ENCODE data around the gene TAF13. TPM values are rescaled to one million over a fixed set of nuclear protein-coding genes. Genes with fewer than 3 reads are reported as not detected.

The TAF13 gene
- total and polyA plus RNA-seq, 5 experiments from 2014 or later: 1.5 to 11.6 (median 1.7) TPM

DNA sequence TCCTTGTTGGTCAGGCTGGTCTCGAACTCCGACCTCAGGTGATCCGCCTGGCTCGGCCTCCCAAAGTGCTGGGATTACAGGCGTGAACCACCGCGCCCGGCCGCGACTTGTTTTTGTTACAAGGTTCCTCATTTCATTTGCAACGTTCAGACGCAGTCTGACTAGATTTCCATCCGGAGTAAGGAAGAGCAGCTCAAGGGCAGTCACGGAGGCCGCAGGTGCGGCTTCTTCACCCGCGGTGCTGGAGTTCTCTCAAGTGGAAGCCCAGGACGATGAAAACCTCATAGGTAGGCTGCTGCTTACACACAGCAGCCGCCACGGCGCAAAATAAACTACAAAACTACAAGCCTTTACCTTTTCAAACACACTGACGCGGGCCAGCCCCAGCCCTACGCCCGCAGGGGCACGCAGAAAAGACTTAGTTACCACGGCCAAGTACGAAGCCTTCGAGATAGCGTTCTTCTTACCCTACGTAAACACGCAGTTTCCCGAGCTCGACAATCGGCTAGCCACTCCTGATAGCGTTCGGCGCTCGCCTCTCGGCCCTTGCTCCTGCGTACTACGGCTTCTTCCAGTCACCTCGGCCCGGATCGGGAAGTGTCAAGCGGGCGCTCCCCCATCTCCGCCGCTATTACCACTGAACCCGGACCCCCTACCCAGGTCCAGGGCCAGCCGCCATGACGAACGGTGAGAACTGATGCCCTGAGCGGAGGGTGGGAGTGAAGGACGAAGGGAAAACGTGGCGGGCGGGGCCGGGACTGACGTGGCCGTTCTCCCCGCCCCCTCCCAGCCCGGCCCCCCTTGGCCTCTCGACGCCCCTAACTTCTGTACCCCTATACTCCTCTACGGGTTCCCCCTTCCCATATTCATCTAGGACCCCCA lies 14.6 kb upstream of the TAF13 start, which contains the start of gene TMEM167B:
Gene TMEM167B (plus strand): TSS at position 569 of the 882 bp plus-strand sequence. CDS start 109 bp downstream, at position 678.
- Mint-ChIP-seq H3K36me3 (peaks cover 4 to 28% (median 18%) of the 10 kb centered on the region in 3 donors), H3K9me3 (peaks cover 0 to 13% (median 0%) of the 10 kb centered on the region in 9 donors), H3K4me1 (peaks cover 18 to 38% (median 30%) of the 10 kb centered on the region in 4 donors), H3K27me3 (no peaks in the 10 kb centered on the region), H3K4me3 (peak within 1 kb of the TSS; percentile 88 to 98 (median 96)), H3K27ac (peak within 1 kb of the TSS; percentile 96 to 99 (median 98))
- POLR2A ChIA-PET: interaction anchor here (0.6 to 5.6 kb wide), 12 partner anchors 10 to 398 kb away, joined by 3 to 101 read pairs (median 4); partner anchors contain the start of genes ATXN7L2, CLCC1, ELAPOR1 and PRPF38B
- ATAC-seq: peak; percentile 88 to 93
- peak; percentile 71 to 94 (median 87) for DNase-seq

DNA sequence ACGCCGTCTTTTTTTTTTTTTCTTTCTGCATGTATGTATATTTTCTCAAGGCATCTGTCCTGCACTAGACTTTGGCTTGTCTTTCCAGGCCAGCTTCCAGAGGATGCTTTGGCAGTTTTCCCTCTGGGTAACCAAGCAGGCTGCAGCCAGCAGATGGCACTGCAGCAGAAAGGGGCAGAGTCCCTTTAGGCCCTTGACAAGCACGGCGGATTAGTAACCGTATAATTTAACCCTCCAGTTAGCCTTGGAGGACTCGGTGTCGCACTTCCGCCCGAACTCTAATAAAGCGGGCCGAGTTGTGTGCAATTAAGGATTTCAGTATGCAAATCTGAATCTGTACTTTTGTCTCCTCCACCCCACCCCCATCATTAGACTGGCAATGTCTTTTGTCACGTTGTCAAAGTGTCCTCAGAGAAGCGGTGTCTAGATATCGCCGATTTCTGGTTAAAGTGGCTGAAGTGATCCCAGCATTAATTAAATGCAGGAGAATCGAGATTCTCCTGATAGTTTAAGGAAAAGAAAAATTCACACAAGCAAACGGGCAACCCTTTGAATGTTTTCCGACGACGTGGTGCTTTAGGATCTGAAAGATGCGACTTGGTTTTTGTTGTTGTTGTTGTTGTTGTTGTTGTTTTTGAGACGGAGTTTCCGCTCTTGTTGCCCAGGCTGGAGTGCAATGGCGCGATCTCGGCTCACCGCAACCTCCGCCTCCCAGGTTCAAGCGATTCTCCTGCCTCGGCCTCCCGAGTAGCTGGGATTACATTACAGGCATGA lies 13.6 kb upstream of the TAF13 start:
- H3K4me1 Mint-ChIP-seq: peaks cover 18 to 38% (median 27%) of the 10 kb centered on the region in 4 donors
- ATAC-seq: no peak

DNA sequence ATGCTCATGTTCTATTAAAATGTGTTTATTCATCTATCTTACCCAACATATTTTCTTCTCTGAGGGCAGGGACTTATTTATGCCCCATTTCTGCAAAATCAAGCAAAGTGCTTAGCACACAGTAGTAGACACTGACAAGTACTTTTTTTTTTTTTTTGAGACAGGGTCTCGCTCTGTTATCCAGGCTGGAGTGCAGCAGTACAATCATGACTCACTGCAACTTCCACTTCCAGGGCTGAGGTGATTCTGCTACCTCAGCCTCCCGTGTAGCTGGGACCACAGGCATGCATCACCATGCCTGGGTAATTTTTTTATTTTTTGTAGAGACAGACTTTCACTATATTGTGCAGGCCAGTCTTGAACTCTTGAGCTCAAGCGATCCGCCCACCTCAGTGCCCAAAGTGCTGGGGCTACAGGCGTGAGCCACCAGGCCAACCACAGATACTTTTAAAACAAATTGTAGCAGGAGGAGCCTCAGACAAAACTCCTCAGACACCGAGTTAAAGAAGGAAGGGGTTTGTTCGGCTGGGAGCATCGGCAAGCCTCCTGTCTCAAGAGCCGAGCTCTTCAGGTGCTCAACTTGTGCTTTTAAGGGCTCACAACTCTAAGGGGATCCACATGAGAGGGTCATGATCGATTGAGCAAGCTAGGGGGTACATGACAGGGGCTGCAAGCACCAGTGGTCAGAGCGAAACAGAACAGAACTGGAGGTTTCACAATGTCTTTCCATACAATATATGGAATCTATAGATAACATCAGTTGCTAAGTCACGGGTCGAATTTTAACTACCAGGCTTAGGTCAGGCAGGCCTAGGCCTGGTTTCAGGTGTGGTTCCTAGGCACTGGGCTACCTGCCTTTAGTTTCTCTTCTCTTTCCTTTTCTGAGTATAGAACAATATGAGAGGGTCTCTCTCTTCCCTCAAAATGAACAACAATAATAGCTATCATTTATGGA lies 9.0 kb upstream of the TAF13 start:
- Mint-ChIP-seq H3K36me3 (peaks cover 0 to 8% (median 0%) of the 10 kb centered on the region in 3 donors), H3K4me3 (no peak overlapping the region), H3K9me3 (peaks cover 0 to 5% (median 0%) of the 10 kb centered on the region in 9 donors), H3K27me3 (no peaks in the 10 kb centered on the region), H3K27ac (no peak overlapping the region), H3K4me1 (peaks cover 0 to 8% (median under 1%) of the 10 kb centered on the region in 4 donors)
- DNase-seq (no peak), ATAC-seq (no peak)
- POLR2A ChIA-PET: interaction anchor here (0.6 to 0.7 kb wide), 2 partner anchors 393 to 1553 kb away, joined by 3 read pairs; partner anchors contain the start of gene PRPF38B

More for the DNA sequence above, 13.6 kb upstream of the TAF13 start:
- POLR2A ChIA-PET: interaction anchor here (0.6 to 5.6 kb wide), 8 partner anchors 11 to 397 kb away, joined by 3 to 101 read pairs (median 7); partner anchors contain the start of genes ATXN7L2, CLCC1, PRPF38B and SARS1
- Mint-ChIP-seq H3K27me3 (no peaks in the 10 kb centered on the region), H3K36me3 (peaks cover 4 to 19% (median 18%) of the 10 kb centered on the region in 3 donors), H3K4me3 (peak overlapping the region; percentile 40 to 98 (median 96)), H3K9me3 (peaks cover 0 to 13% (median 0%) of the 10 kb centered on the region in 9 donors), H3K27ac (peak overlapping the region; percentile 96 to 99 (median 98))
- no peak for DNase-seq

DNA sequence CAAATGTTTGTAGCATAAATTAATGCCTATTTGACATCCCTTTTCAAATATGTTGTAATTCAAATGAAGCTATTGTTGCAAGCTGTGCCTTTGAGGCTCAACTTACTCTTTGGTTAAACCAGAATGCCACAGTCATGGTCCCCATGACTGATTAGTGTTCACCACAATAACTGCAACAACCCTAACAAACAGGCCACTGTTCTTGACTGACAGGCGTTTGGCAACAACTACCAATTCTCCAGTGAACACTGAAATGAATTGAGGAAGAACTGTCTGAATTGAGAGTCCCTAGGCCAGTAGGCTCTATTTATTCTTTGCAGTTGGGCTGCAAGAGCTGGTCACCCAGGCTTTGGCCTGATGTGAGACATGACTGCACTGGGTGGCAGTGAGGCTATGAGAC lies 8.1 kb upstream of the TAF13 start:
- Mint-ChIP-seq H3K9me3 (peaks cover 0 to 1% (median 0%) of the 10 kb centered on the region in 9 donors), H3K4me1 (no peaks in the 10 kb centered on the region), H3K4me3 (no peak overlapping the region), H3K36me3 (peaks cover 0 to under 1% (median 0%) of the 10 kb centered on the region in 3 donors), H3K27ac (no peak overlapping the region), H3K27me3 (no peaks in the 10 kb centered on the region)
- DNase-seq (no peak), ATAC-seq (no peak)
- POLR2A ChIA-PET: no interaction called here

DNA sequence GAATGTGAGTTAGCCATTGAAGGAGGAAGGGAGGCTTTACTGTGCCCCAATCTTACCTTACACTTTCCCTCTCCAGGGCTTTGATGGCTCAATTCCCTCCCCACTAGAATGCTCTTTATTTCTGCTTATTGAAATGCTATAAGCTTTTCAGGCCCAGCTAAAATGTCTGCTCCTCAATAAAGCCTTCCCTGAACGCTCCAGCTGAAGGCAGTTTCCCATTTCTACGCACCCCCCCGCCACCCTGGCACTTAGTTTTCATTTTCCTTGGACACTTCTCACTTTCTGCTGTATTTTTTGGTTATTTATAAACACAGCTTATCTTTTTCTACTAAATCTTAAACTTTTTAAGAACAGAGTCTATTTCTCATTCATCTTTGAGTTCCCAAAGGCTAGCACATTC lies 7.7 kb upstream of the TAF13 start:
- no peaks in the 10 kb centered on the region for H3K27me3 Mint-ChIP-seq
- no peaks in the 10 kb centered on the region for H3K9me3 Mint-ChIP-seq
- no peak overlapping the region for H3K27ac Mint-ChIP-seq
- ATAC-seq: no peak
- no peaks in the 10 kb centered on the region for H3K36me3 Mint-ChIP-seq
- POLR2A ChIA-PET: interaction anchor here (0.6 kb wide), 1 partner anchor 17 kb away, joined by 7 read pairs; no protein-coding TSS in a partner anchor
- no peak for DNase-seq
- H3K4me3 Mint-ChIP-seq: no peak overlapping the region
- H3K4me1 Mint-ChIP-seq: no peaks in the 10 kb centered on the region

DNA sequence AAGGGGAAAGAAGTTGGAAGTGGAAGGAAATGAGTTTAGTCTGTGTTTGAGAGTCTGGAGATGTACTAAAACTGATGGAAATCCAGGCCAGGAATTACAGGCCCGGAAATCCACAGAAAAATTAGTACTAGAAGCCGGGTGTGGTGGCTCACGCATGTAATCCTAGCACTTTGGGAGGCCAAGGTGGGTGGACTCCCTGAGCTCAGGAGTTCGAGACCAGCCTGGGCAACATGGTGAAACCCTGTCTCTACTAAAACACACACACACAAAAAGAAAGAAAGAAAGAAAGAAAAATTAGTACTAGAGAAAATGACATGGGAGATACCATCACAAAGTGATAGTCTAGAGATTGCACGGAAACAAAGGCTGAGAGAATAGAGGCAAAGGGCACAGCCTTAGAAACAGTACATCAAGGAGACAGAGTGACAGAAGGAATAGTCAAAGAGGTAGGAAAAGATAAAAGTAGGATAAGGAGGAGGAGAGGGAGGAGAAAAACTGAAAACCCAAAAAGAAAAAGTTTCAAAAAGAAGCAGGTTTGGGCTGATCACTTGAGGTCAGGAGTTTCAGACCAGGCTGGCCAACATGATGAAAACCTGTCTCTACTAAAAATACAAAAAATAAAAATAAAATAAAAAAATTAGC lies 4.8 kb upstream of the TAF13 start:
- Mint-ChIP-seq H3K27me3 (no peaks in the 10 kb centered on the region), H3K4me3 (no peak overlapping the region), H3K36me3 (no peaks in the 10 kb centered on the region), H3K4me1 (peaks cover 4 to 7% (median 6%) of the 10 kb centered on the region in 4 donors), H3K9me3 (no peaks in the 10 kb centered on the region), H3K27ac (peak overlapping the region in 1 of 10 donors; percentile 74)
- no peak for ATAC-seq
- POLR2A ChIA-PET: interaction anchor here (0.9 kb wide), 1 partner anchor 12 kb away, joined by 3 read pairs; no protein-coding TSS in a partner anchor
- DNase-seq: no peak

DNA sequence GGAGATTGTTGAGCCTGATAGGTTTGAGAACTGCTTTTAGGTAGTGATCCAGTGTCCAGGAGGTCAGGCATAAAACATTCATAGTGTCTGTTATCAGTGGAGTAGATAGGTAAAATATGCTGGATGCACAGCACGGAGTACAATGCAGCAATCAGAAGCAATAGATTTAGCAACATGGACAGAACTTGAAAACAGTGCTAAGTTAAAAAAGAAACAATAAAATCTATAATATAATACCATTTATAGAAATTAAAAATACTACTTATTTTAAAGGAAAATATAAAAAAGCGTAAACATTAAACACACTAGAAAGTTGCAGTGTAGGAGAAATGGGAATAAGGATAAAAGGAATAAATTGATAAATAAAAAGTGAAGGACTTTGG lies 3.4 kb upstream of the TAF13 start:
- no peak overlapping the region for H3K27ac Mint-ChIP-seq
- H3K4me1 Mint-ChIP-seq: peaks cover 7 to 19% (median 16%) of the 10 kb centered on the region in 4 donors
- ATAC-seq (no peak), DNase-seq (no peak)
- H3K4me3 Mint-ChIP-seq: no peak overlapping the region
- no peaks in the 10 kb centered on the region for H3K27me3 Mint-ChIP-seq
- POLR2A ChIA-PET: interaction anchor here (3.9 kb wide), 1 partner anchor 21 kb away, joined by 103 read pairs; no protein-coding TSS in a partner anchor
- no peaks in the 10 kb centered on the region for H3K9me3 Mint-ChIP-seq
- H3K36me3 Mint-ChIP-seq: peaks cover 0 to 4% (median 0%) of the 10 kb centered on the region in 3 donors

DNA sequence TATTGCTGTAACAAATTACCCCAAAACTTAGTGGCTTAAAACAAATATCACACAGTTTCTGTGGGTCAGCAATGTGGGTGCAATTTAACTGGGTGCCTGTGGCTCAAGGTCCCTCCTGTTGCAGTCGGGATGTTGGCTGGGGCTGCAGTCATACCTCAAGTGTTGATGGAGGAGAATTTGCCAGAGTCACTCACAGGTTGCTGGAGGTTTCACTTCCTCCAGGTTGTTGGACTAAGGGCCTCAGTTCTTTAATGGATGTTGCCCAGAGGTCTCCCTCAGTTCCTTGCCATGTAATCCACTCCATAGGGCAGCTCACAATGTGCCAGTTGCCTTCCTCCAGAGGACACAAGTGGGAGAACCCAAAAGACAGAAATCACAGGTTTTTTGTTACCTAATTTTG lies 2.5 kb upstream of the TAF13 start:
- Mint-ChIP-seq H3K9me3 (no peaks in the 10 kb centered on the region), H3K27me3 (no peaks in the 10 kb centered on the region), H3K27ac (peak overlapping the region in 1 of 10 donors; percentile 55), H3K4me1 (peaks cover 8 to 21% (median 18%) of the 10 kb centered on the region in 4 donors), H3K36me3 (peaks cover 0 to 10% (median 0%) of the 10 kb centered on the region in 3 donors), H3K4me3 (no peak overlapping the region)
- POLR2A ChIA-PET: interaction anchor here (0.8 to 3.9 kb wide), 3 partner anchors 11 to 22 kb away, joined by 3 to 103 read pairs (median 46); partner anchors contain the start of gene TMEM167B
- ATAC-seq (no peak), DNase-seq (no peak)

DNA sequence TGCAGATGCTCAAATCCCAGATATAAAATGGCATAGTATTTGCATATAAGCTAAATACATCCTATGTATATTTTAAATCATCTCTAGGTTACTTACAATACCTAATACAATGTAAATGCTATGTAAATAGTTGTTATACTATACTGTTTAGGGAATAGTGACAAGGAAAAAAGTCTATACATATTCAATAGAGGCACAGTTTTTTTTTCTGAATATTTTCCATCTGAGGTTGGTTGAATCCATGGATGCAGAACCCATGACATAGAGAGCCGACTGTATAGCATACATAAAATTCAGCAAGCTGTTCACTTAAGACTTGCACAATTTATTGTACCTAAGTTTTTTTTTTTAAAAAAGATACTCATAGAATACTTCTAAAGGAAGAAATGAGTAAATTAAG lies 6.5 kb downstream of the TAF13 start:
- Mint-ChIP-seq H3K4me3 (no peak overlapping the region), H3K36me3 (peaks cover 0 to 62% (median 15%) of the 10 kb centered on the region in 3 donors), H3K27me3 (no peaks in the 10 kb centered on the region), H3K27ac (no peak overlapping the region), H3K9me3 (no peaks in the 10 kb centered on the region), H3K4me1 (peaks cover under 1 to 16% (median 6%) of the 10 kb centered on the region in 4 donors)
- DNase-seq: no peak
- POLR2A ChIA-PET: interaction anchor here (0.6 kb wide), 1 partner anchor 252 kb away, joined by 3 read pairs; no protein-coding TSS in a partner anchor
- ATAC-seq: no peak

DNA sequence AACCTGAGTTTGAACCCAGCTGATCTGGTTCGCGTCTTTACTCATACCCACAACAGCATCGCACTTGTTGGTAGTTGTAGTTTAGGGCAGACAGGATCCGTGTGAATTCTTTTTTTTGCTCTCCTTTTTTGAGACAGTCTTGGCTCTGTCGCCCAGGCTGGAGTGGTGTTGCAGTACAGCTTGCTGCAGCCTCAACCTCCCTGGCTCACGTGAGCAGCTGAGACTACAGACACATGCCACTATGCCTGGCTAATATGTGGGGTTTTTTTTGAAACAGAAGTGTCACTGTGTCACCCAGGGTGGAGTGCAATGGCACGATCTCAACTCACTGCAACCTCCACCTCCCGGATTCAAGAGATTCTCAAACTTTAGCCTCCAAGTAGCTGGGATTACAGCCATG lies 7.9 kb downstream of the TAF13 start:
- Mint-ChIP-seq H3K4me1 (peaks cover 0 to 14% (median 2%) of the 10 kb centered on the region in 4 donors), H3K9me3 (no peaks in the 10 kb centered on the region), H3K27ac (peak overlapping the region in 1 of 10 donors; percentile 24), H3K4me3 (no peak overlapping the region), H3K27me3 (no peaks in the 10 kb centered on the region), H3K36me3 (peaks cover 0 to 63% (median 13%) of the 10 kb centered on the region in 3 donors)
- ATAC-seq (no peak), DNase-seq (no peak)
- POLR2A ChIA-PET: interaction anchor here (0.6 to 1.1 kb wide), 3 partner anchors 23 to 32 kb away, joined by 3 read pairs; partner anchors contain the start of genes TMEM167B and WDR47

DNA sequence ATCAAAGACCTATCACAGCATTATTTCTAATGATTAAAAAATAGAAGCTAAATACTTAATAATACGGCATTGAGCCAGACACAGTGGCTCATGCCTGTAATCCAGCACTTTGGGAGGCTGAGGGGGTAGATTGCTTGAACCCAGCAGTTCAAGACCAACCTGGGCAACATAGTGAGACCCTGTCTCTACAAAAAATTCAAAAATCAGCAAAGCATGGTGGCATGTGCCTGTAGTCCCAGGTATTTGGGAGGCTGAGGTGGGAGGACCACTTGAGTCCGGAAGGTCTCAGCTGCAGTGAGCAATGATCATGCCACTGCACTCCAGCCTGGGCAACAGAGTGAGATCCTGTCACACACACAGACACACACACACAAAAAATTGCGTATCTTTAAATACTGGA lies 10.7 kb downstream of the TAF13 start:
- POLR2A ChIA-PET: interaction anchor here (1.2 kb wide), 1 partner anchor 13 kb away, joined by 3 read pairs; no protein-coding TSS in a partner anchor
- peaks cover 0 to 58% (median 18%) of the 10 kb centered on the region in 3 donors for H3K36me3 Mint-ChIP-seq
- peaks cover 0 to 7% (median 0%) of the 10 kb centered on the region in 4 donors for H3K4me1 Mint-ChIP-seq
- DNase-seq (no peak), ATAC-seq (no peak)
- H3K27me3 Mint-ChIP-seq: no peaks in the 10 kb centered on the region
- no peak overlapping the region for H3K4me3 Mint-ChIP-seq
- no peak overlapping the region for H3K27ac Mint-ChIP-seq
- H3K9me3 Mint-ChIP-seq: no peaks in the 10 kb centered on the region

All from naive thymus-derived CD8-positive, alpha-beta T cell (primary cell).